Activated CD8-positive, alpha-beta memory T cell treated with anti-CD3 and anti-CD28 coated beads, Interleukin-2, amount 10 ng/mL, durations not matched to agents 7 days and 5 days (primary cell): ENCODE data around the gene RAI14. TPM values are rescaled to one million over a fixed set of nuclear protein-coding genes. Genes with fewer than 3 reads are reported as not detected.
"Not testable (repeated sequence)": the region's sequence is repeated elsewhere in the genome, so short reads cannot be mapped to it uniquely, and the experiment has no call there.

ENCODE experiments used
- ATAC-seq: fragments of 150-1000 bp; cut with Tn5 transposase; one replicate; pipeline ENCODE4 v1.10.0; 2021; ENCODE audit warnings: moderate library complexity
- CTCF ChIA-PET: fragments of 350-600 bp; sonication (Branson Sonifier 250); formaldehyde crosslinking; loops from one replicate; lab custom pipeline; 2021; ENCODE audit warnings: antibody characterized with exemption; lab: Charles Lee
- DNase-seq: peaks from one replicate; pipeline ENCODE4 v3.0.0-alpha.2; 2020
- H3K27ac Mint-ChIP-seq: one replicate; pipeline ENCODE4 v1.8.0; 2021; ENCODE audit warnings: mild to moderate bottlenecking, mixed read lengths
- H3K27me3 Mint-ChIP-seq: one replicate; pipeline ENCODE4 v1.8.0; 2021; ENCODE audit warnings: mixed read lengths
- H3K36me3 Mint-ChIP-seq: one replicate; pipeline ENCODE4 v1.8.0; 2021; ENCODE audit warnings: mild to moderate bottlenecking, mixed read lengths
- H3K4me1 Mint-ChIP-seq: one replicate; pipeline ENCODE4 v1.8.0; 2021; ENCODE audit warnings: mixed read lengths
- H3K4me3 Mint-ChIP-seq: one replicate; pipeline ENCODE4 v1.8.0; 2021; ENCODE audit warnings: mild to moderate bottlenecking, moderate library complexity, mixed read lengths
- H3K9me3 Mint-ChIP-seq: one replicate; pipeline ENCODE4 v1.8.0; 2022; ENCODE audit warnings: low read depth, mixed read lengths
- total RNA-seq, 2 experiments: library from RNA; stranded (reverse); gene quantifications; one replicate each; pipeline ENCODE4 v1.2.3, GENCODE V29; 2021

The RAI14 gene
- total RNA-seq, 2 experiments from 2014 or later = 0.61 TPM; not detected in 1

GRCh38 chr5:34748431-34748830 is 92.3 kb downstream of the RAI14 start:
- Mint-ChIP-seq H3K9me3 (peaks cover 2% of the 10 kb centered on the region), H3K4me3 (no peak overlapping the region), H3K36me3 (no peaks in the 10 kb centered on the region), H3K27me3 (peaks cover 5% of the 10 kb centered on the region), H3K4me1 (no peaks in the 10 kb centered on the region), H3K27ac (no peak overlapping the region)
- ATAC-seq = no peak
- no peak for DNase-seq
- CTCF ChIA-PET = no interaction called here

- CTCF ChIA-PET = no interaction called here
- no peak for ATAC-seq
- Mint-ChIP-seq H3K4me3 (no peak overlapping the region), H3K9me3 (peaks cover 2% of the 10 kb centered on the region), H3K4me1 (no peaks in the 10 kb centered on the region), H3K36me3 (no peaks in the 10 kb centered on the region), H3K27ac (no peak overlapping the region), H3K27me3 (peaks cover 5% of the 10 kb centered on the region)
- DNase-seq = no peak
Measured at GRCh38 chr5:34749431-34749873, 93.3 kb downstream of the RAI14 start.

DNA sequence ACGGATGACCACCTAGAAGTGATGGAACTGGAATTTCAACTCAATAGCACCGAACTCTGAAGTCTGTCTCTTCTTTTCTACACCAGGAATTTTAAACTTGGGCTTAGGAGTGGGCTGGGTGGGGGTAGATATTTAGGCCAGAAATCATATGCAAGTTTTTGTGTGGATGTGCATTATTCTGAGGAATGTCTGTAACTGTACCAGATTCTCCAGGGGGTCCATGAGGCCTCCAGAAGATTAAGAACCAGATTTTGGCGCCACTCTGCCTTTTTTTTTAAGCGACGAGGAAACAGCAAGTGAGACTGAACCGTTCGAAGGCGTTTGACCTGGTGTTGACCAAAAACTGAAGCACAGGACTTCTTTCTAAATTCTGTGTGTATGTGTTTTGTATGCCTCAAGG is 94.1 kb downstream of the RAI14 start:
- DNase-seq = no peak
- H3K4me1 Mint-ChIP-seq = no peaks in the 10 kb centered on the region
- peaks cover 5% of the 10 kb centered on the region for H3K27me3 Mint-ChIP-seq
- H3K27ac Mint-ChIP-seq = no peak overlapping the region
- no peak overlapping the region for H3K4me3 Mint-ChIP-seq
- CTCF ChIA-PET = no interaction called here
- no peak for ATAC-seq
- no peaks in the 10 kb centered on the region for H3K36me3 Mint-ChIP-seq
- H3K9me3 Mint-ChIP-seq = peaks cover 2% of the 10 kb centered on the region

GRCh38 chr5:34751807-34752736 is 95.9 kb downstream of the RAI14 start:
- no peaks in the 10 kb centered on the region for H3K36me3 Mint-ChIP-seq
- H3K27ac Mint-ChIP-seq = no peak overlapping the region
- CTCF ChIA-PET = no interaction called here
- H3K4me1 Mint-ChIP-seq = no peaks in the 10 kb centered on the region
- ATAC-seq (no peak), DNase-seq (no peak)
- no peaks in the 10 kb centered on the region for H3K27me3 Mint-ChIP-seq
- H3K4me3 Mint-ChIP-seq = no peak overlapping the region
- H3K9me3 Mint-ChIP-seq = peaks cover 2% of the 10 kb centered on the region

GRCh38 chr5:34753236-34753635 is 97.1 kb downstream of the RAI14 start:
- H3K4me3 Mint-ChIP-seq, ATAC-seq, H3K4me1 Mint-ChIP-seq, H3K27me3 Mint-ChIP-seq, H3K36me3 Mint-ChIP-seq, DNase-seq, H3K9me3 Mint-ChIP-seq, H3K27ac Mint-ChIP-seq, CTCF ChIA-PET: not testable (repeated sequence)

DNA sequence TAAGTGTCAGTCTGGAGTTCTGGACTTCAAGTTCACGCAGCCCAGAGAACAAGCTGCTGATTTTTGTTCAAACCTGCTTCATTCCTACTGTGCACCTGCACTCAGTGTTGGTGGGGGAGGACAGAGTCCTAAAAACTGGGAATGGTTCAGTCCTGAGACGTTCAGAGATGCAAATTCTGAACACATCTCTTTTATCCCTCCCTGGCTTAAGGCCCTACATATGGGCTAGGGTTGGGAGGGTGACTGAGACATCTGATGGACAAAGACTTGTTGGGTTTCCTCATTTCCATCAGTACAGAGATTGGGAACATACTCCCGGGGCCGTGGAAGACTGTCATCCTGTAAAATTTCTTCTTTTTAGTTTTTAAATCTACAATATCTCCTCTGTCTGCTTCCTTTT is 99.8 kb downstream of the RAI14 start:
- ATAC-seq = no peak
- Mint-ChIP-seq H3K4me3 (no peak overlapping the region), H3K9me3 (peaks cover 2% of the 10 kb centered on the region), H3K27ac (no peak overlapping the region), H3K27me3 (no peaks in the 10 kb centered on the region), H3K36me3 (no peaks in the 10 kb centered on the region), H3K4me1 (no peaks in the 10 kb centered on the region)
- no peak for DNase-seq
- CTCF ChIA-PET = no interaction called here

DNA sequence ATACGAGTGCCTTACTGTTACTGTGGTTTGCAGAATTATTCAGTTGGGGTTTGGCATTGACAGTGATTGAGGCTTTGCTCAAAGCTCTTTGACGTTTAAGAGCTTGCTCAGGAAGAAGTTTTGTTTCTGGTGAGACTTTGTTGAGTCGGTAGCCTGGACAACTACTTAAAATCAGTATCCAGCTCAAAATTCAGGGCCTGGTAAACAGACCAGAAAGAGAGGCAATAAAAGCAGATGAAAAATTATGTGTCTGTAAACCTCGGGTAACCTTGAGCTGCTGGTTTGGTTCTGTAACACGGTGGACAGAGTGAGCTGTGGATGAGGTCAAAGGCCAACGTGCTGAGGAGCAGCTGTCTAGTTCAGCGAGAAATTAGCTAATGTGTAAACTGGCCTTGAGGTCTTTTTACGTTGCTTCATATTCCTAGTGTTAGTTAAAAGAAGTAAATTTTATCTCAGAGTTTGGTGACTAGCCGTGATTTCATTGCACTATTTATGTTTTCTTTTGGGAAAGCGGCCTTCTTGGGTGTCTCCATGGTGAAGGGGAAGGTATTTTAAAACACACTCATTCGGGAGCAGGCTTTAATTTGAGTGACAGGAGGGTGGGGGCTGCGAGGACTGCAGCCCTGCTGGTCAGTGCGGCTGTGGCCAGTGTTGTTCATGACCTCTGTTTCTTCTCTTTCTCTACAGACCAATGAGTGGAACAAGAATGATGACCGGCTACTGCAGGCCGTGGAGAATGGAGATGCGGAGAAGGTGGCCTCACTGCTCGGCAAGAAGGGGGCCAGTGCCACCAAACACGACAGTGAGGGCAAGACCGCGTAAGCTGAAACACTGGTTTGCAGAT is 100.9 kb downstream of the RAI14 start:
- no peaks in the 10 kb centered on the region for H3K4me1 Mint-ChIP-seq

GRCh38 chr5:34758514-34758913 is 102.4 kb downstream of the RAI14 start:
- CTCF ChIA-PET = no interaction called here
- Mint-ChIP-seq H3K4me3 (no peak overlapping the region), H3K4me1 (no peaks in the 10 kb centered on the region), H3K27ac (no peak overlapping the region), H3K27me3 (no peaks in the 10 kb centered on the region), H3K36me3 (no peaks in the 10 kb centered on the region), H3K9me3 (no peaks in the 10 kb centered on the region)
- ATAC-seq (no peak), DNase-seq (no peak)

More for the DNA sequence above, 100.9 kb downstream of the RAI14 start:
- Mint-ChIP-seq H3K9me3 (no peaks in the 10 kb centered on the region), H3K36me3 (no peaks in the 10 kb centered on the region), H3K4me3 (no peak overlapping the region), H3K27ac (no peak overlapping the region), H3K27me3 (no peaks in the 10 kb centered on the region)
- CTCF ChIA-PET = no interaction called here
- DNase-seq (no peak), ATAC-seq (no peak)

DNA sequence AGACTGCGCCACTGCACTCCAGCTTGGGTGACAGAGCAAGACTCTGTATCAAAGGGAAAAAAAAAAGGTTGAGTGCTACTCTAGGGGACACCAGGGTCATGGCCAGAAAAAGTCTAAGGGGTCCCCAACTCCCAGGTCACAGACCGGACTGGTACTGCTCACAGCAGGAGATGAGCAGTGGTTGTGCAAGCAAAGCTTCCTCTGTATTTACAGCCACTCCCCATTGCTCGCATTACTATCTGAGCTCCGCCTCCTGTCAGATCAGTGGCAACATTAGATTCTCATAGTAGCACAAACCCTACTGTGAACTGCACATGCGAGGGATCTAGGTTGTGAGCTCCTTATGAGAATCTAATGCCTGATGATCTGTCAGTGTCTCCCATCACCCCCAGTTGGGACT is 103.1 kb downstream of the RAI14 start:
- H3K4me1 Mint-ChIP-seq = not testable (repeated sequence)

GRCh38 chr5:34765662-34766061 is 109.5 kb downstream of the RAI14 start:
- H3K4me3 Mint-ChIP-seq = no peak overlapping the region
- no peaks in the 10 kb centered on the region for H3K27me3 Mint-ChIP-seq
- H3K36me3 Mint-ChIP-seq = no peaks in the 10 kb centered on the region
- H3K27ac Mint-ChIP-seq = no peak overlapping the region
- ATAC-seq (no peak), DNase-seq (no peak)
- CTCF ChIA-PET = no interaction called here
- no peaks in the 10 kb centered on the region for H3K9me3 Mint-ChIP-seq
- H3K4me1 Mint-ChIP-seq = no peaks in the 10 kb centered on the region

More for the DNA sequence above, 103.1 kb downstream of the RAI14 start:
- CTCF ChIA-PET, ATAC-seq, H3K27ac Mint-ChIP-seq, DNase-seq, H3K27me3 Mint-ChIP-seq, H3K4me3 Mint-ChIP-seq, H3K36me3 Mint-ChIP-seq, H3K9me3 Mint-ChIP-seq: not testable (repeated sequence)

DNA sequence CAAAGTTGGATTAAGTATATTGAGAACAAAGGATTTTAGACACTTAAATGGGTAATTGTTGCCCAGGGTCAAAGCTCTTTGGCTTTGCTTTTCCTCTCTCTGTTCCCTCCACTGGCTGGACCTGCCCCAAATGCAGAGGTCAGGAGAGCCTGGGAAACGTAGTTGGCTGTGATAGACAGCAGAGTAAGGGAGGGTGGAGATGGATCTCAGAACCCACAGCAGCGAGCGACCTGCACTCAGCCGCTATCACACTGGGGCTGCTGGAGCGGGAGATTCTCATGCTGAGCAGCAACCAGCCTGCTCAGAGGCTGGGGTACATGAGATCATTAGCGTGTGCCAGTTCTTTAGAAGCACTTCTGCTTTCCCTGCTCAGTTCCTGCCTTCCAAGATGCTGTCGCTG is 111.1 kb downstream of the RAI14 start:
- no peaks in the 10 kb centered on the region for H3K36me3 Mint-ChIP-seq
- no peaks in the 10 kb centered on the region for H3K4me1 Mint-ChIP-seq
- ATAC-seq (no peak), DNase-seq (no peak)
- CTCF ChIA-PET = no interaction called here
- H3K27me3 Mint-ChIP-seq = no peaks in the 10 kb centered on the region
- H3K9me3 Mint-ChIP-seq = no peaks in the 10 kb centered on the region
- H3K4me3 Mint-ChIP-seq = no peak overlapping the region
- H3K27ac Mint-ChIP-seq = no peak overlapping the region

DNA sequence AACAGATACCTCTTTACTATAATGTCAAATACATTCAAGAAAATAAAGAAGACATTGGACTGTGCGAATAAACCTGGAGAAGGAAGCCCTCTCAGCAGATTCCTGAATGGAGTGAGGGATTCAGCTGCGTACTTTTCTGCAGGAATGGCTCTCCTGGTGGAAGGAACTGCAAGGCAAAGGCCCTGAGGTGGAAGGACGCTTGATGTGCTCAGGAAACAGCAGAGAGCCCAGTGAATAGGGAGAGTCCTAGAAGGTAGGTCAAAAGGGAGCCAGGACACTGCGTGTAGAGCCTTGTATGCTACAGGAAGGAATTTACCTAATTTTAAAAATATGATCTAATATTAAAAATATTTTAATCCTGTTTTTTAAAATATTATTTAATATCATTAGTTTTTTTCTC is 114.4 kb downstream of the RAI14 start:
- Mint-ChIP-seq H3K27me3 (peaks cover 14% of the 10 kb centered on the region), H3K36me3 (no peaks in the 10 kb centered on the region), H3K27ac (no peak overlapping the region), H3K4me3 (no peak overlapping the region), H3K4me1 (no peaks in the 10 kb centered on the region), H3K9me3 (no peaks in the 10 kb centered on the region)
- no peak for DNase-seq
- no peak for ATAC-seq
- CTCF ChIA-PET = no interaction called here

- H3K27ac Mint-ChIP-seq = no peak overlapping the region
- ATAC-seq = no peak
- no peak overlapping the region for H3K4me3 Mint-ChIP-seq
- H3K4me1 Mint-ChIP-seq = no peaks in the 10 kb centered on the region
- CTCF ChIA-PET = no interaction called here
- peaks cover 3% of the 10 kb centered on the region for H3K9me3 Mint-ChIP-seq
- peaks cover 14% of the 10 kb centered on the region for H3K27me3 Mint-ChIP-seq
- DNase-seq = no peak
- H3K36me3 Mint-ChIP-seq = no peaks in the 10 kb centered on the region
Measured at GRCh38 chr5:34771076-34771475, 114.9 kb downstream of the RAI14 start.
